ENCODE results near the gene EDEM1.
"Not testable (repeated sequence)": the region's sequence is repeated elsewhere in the genome, so short reads cannot be mapped to it uniquely, and the experiment has no call there.

EDEM1 gene

DNA sequence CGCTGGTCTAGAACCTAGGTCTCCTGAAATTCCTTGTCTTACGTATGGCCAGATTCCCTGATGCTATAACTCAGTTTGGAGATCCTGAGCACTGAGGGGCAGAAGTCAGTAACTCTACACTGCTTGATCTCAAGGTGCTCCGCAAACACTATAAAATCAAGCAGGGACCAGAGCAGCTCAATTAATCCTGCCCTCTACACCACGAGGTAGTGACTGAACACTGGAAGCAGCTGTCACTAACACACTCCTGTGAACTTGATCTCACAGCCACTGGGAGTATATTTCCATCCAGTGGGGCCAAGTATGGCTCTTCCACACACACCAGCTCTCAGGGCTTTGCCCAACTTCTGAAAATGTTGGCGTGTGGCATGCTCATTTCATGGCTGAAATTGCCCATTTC lies 51.0 kb downstream of the EDEM1 start:
- DNase-seq, result no peak

- DNase-seq, result no peak
These were observed 52.1 kb downstream of the EDEM1 start for GRCh38 chr3:5239602-5240001.

GRCh38 chr3:5240740-5241139 lies 53.2 kb downstream of the EDEM1 start:
- no peak for DNase-seq

- not testable (repeated sequence) for DNase-seq
These were observed 55.3 kb downstream of the EDEM1 start for GRCh38 chr3:5242785-5243184.

DNA sequence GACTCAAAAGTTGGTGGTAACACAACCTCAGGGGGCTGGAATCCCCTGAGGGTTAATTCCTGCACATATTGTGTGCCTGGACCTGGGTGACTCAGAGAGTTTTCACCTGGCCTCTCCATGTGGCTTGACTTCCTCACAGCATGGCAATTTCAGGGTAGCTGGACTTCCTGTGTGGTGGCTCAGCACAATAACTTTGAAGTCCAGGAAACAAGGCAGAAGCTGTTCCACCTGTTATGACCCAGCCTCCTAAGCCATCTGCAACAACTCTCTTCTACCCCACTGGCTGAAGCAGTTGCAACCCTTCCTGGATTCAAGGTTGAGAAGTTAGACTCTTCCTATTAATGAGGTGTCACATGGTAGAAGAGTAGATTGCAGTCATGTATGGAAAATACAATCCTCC lies 58.4 kb downstream of the EDEM1 start:
- no peak for DNase-seq

DNA sequence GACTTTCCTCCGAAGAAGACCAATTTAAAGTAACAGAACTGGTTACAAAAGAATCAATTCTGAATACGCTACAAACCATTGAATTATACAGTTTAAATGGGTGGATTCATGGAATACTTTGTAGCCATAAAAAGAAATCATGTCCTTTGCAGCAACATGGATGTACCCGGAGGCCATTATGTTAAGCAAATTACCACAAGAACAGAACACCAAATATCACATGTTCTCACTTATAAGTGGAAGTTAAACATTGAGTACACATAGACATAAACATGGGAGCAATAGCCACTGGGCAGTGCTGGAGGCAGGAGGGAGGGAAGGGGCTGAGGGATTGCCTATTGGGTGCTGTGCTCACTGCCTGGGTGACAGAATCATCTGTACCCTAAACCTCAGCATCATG lies 61.3 kb downstream of the EDEM1 start:
- no peak for DNase-seq

- DNase-seq, result peak in 1 of 2 experiments; percentile 23
These were observed 63.1 kb downstream of the EDEM1 start for GRCh38 chr3:5250467-5251195.

- DNase-seq, result no peak
These were observed 63.7 kb downstream of the EDEM1 start for GRCh38 chr3:5251196-5251583.

GRCh38 chr3:5252131-5252530 lies 64.6 kb downstream of the EDEM1 start:
- DNase-seq, result no peak

- DNase-seq, result no peak
These were observed 67.0 kb downstream of the EDEM1 start for GRCh38 chr3:5254281-5255048.

DNA sequence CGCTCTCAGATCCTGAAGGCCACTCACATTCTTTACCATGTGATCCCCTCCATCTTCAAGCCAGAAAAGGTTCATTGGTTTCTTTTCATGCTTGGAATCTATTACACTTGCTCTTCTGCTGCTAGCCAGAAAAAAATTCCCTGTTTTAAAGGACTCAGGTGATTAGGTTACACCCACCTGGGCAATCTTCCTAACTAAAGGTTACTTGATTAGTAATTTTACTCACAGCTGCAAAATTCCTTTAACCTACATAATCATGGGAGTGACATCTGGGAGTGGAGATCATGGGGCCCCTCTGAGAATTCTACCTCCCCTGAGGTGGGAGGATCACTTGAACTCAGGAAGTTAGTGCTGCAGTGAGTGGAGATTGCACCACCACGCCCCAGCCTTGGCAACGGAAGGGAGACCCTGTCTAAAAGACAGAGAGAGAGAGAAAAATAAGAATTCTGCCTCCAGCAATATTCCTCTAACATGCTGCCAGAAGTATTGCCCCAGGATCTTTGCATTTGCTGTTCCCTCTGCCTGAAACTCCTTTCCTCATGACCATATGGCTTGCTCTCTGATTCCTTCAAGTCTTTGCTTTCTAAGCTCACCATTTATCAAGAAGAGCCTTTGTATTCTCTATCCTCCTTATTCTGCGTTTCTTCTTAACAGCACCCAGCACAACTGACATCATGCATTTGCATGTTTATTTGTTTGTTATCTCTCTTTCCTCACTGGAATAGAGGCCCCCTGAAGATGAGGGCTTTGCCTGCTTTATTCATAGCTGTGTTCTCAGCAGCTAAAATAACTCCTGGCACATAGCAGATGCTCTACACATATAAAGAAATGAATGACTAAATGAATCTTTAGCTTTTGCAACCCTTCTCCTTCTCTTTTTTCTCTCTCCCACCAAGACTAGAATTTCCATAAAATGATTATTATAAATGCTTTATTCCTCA lies 68.2 kb downstream of the EDEM1 start:
- no peak for DNase-seq

DNA sequence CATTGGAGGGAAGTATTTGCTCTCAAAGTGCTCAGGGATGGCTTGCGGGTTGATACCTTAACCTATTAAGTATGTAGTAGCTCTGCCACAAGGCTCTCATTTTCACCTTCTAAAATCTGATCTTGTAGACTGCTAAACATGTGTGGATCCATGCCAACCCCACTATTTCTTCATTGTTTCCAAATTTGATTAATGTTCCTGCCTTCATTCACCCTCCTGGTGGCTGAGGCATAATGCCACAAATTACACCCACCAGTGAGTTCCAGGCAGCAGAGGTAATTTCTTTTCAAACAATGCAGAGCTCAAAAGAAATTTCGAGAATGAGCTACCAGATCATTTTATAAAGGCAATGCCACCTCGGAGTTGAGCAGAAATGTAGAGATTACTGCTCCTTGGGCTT lies 71.0 kb downstream of the EDEM1 start:
- DNase-seq, result no peak

DNA sequence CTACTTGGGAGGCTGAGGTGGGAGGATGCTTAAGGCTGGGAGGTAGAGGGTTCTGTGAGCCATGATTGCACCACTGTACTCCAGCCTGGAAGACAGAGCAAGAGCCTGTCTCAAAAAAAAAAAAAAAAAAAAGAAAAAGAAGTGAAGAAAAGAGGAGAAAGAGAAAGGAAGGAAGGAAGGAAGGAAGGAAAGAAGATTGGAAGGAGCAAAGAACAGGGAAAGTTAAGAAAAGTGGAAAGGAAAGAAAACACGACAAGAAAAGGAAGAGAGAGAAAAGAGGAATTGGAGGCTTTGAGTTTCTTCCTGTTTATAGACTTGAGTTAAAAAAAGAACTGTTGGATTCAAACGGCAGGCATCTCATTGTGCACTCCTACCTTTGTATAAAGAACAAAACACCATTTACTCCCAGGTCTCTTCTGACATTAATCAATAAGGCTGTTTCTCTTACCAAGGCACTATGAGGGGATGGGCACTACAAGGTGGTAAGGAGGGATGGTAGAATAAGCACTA lies 73.5 kb downstream of the EDEM1 start:
- peak; percentile 30 to 38 for DNase-seq

GRCh38 chr3:5262507-5262906 lies 75.0 kb downstream of the EDEM1 start:
- no peak for DNase-seq

GRCh38 chr3:5264093-5264600 lies 76.6 kb downstream of the EDEM1 start:
- DNase-seq, result no peak

- DNase-seq, result no peak
These were observed 77.6 kb downstream of the EDEM1 start for GRCh38 chr3:5264896-5265770.

GRCh38 chr3:5267252-5267651 lies 79.7 kb downstream of the EDEM1 start:
- DNase-seq, result no peak

- no peak for DNase-seq
These were observed 80.4 kb downstream of the EDEM1 start for GRCh38 chr3:5267889-5268288.

Data from Kasumi-1 (cell line).